Measurements from ENCODE around the gene TEX13D. TPM values are rescaled to one million over a fixed set of nuclear protein-coding genes. Genes with fewer than 3 reads are reported as not detected.

TEX13D gene
- total RNA-seq, 2 donors from 2014 or later = not detected

DNA sequence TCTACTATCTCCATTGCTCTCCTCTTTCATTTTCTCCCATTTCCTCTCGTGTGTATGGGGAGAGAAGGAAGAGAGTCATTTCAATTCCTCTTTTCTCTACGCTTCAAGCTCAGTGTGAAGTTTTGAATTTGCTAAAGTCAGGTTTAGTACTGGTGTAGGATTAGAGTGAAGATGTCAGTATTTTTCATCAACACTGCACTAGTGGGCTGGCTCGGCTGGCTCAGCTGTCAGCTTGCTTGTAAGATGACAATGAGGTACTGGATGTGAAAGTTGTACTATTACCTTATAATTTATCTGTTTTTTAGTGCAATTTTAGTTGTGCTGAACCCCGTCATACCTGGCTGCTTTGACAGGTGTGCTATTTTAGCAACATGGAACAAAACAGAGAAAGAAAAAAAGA lies 11.8 kb downstream of the TEX13D start:
- no peaks in the 10 kb centered on the region for H3K27me3 ChIP-seq (replicated peaks; ENCODE audit: insufficient read depth)
- H3K9me3 ChIP-seq = no peaks in the 10 kb centered on the region
- no peak for ATAC-seq (ENCODE audit: insufficient number of reproducible peaks, low FRiP score, low read depth)
- H3K4me3 ChIP-seq = no peak overlapping the region
- no peak overlapping the region for H3K27ac ChIP-seq
- TF ChIP-seq, protein P1, sequence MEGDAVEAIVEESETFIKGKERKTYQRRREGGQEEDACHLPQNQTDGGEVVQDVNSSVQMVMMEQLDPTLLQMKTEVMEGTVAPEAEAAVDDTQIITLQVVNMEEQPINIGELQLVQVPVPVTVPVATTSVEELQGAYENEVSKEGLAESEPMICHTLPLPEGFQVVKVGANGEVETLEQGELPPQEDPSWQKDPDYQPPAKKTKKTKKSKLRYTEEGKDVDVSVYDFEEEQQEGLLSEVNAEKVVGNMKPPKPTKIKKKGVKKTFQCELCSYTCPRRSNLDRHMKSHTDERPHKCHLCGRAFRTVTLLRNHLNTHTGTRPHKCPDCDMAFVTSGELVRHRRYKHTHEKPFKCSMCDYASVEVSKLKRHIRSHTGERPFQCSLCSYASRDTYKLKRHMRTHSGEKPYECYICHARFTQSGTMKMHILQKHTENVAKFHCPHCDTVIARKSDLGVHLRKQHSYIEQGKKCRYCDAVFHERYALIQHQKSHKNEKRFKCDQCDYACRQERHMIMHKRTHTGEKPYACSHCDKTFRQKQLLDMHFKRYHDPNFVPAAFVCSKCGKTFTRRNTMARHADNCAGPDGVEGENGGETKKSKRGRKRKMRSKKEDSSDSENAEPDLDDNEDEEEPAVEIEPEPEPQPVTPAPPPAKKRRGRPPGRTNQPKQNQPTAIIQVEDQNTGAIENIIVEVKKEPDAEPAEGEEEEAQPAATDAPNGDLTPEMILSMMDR (IDR thresholded peaks at IDR 0.05) = no peak
- H3K4me1 ChIP-seq (ENCODE audit: control insufficient read depth in 1 of 2, low read depth in 2 of 2) = no peaks in the 10 kb centered on the region
- no peak for DNase-seq (ENCODE audit: low spot score)
- no peaks in the 10 kb centered on the region for H3K36me3 ChIP-seq

DNA sequence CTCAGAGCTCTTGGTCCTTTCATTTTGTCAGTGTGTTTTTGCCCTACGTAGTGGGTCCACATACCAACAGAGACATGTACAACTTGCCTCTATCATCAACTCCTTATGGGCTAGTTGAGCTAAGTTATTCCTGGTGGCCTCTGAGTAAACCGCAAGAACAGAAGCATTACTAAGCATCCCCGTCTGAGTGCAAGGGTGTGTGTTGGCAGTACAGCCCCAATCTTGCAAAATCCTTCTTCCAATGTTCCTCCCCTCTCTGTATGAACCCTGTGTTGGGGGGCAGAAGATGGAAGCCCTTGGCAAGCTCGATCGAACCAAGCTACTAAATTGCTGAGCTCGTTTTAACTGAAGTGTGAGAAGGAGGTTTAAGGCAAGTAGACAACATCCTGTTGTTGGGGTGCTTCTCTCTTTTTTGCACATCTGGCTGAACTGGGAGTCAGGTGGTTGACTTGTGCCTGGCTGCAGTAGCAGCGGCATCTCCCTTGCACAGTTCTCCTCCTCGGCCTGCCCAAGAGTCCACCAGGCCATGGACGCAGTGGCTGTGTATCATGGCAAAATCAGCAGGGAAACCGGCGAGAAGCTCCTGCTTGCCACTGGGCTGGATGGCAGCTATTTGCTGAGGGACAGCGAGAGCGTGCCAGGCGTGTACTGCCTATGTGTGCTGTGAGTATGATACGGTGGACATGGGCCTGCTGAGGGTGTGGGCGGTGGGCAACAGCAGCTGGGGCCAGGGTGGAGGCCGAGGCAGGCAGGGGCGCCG lies 13.8 kb downstream of the TEX13D start, which contains the start of gene SH2D1A:
Gene SH2D1A, plus strand, starts transcription at position 447 of the 760 bp plus-strand sequence. Its CDS starts 80 bp downstream, at position 527.
- Histone ChIP-seq H3K4me1 (ENCODE audit: control insufficient read depth in 1 of 2, low read depth in 2 of 2) (no peaks in the 10 kb centered on the region), H3K4me3 (no peak within 1 kb of the TSS), H3K27me3 (replicated peaks; ENCODE audit: insufficient read depth) (no peaks in the 10 kb centered on the region), H3K27ac (no peak within 1 kb of the TSS), H3K9me3 (no peaks in the 10 kb centered on the region), H3K36me3 (no peaks in the 10 kb centered on the region)
- TF ChIP-seq, protein P1 (IDR thresholded peaks at IDR 0.05) = no peak
- no peak for DNase-seq (ENCODE audit: low spot score)
- ATAC-seq (ENCODE audit: insufficient number of reproducible peaks, low FRiP score, low read depth) = no peak

DNA sequence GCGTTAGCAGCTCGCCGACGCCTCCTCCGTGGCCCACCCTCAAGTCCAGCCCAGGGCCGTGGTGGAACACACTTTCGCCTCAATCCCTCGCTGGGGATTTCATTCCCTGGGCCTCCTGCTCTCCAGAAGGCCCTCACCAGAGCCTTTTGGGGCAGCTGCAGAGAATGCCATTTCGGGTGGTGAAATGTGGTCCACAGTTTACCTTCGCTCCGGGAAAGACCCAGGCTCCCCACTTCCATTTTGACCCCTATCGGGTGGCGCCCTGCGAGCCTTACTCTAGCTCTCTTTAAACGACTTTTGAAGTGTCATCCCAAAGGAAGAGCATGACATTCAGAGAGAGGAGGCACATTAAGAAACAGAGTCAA lies 14.4 kb downstream of the TEX13D start:
- ATAC-seq (ENCODE audit: insufficient number of reproducible peaks, low FRiP score, low read depth) = no peak
- DNase-seq (ENCODE audit: low spot score) = no peak
- H3K36me3 ChIP-seq = no peaks in the 10 kb centered on the region
- no peaks in the 10 kb centered on the region for H3K4me1 ChIP-seq (ENCODE audit: control insufficient read depth in 1 of 2, low read depth in 2 of 2)
- H3K4me3 ChIP-seq = no peak overlapping the region
- TF ChIP-seq, protein P1 (IDR thresholded peaks at IDR 0.05) = no peak
- H3K27ac ChIP-seq = no peak overlapping the region
- H3K27me3 ChIP-seq (replicated peaks; ENCODE audit: insufficient read depth) = no peaks in the 10 kb centered on the region
- no peaks in the 10 kb centered on the region for H3K9me3 ChIP-seq

DNA sequence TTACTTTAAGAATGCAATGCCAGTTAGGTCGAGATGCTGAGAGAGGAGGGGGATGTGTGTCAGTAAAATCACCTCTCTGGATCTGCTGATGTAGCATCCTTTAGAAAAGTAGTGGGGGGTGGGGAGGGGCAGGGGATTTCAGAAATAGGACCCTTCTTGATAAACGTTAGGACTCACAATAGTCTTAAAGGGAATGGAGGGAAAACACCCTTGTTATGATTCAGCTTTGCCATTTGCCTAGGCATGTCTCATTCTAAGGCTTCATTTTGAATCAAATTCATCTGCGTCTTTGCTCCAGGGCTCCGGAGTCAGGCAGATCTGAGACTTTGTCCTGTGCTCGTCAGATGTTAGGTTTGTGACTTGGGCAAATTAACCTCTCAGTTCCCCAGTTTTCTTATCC lies 14.8 kb downstream of the TEX13D start:
- H3K4me1 ChIP-seq (ENCODE audit: control insufficient read depth in 1 of 2, low read depth in 2 of 2) = no peaks in the 10 kb centered on the region
- H3K27ac ChIP-seq = no peak overlapping the region
- DNase-seq (ENCODE audit: low spot score) (no peak), ATAC-seq (ENCODE audit: insufficient number of reproducible peaks, low FRiP score, low read depth) (no peak)
- H3K27me3 ChIP-seq (replicated peaks; ENCODE audit: insufficient read depth) = no peaks in the 10 kb centered on the region
- TF ChIP-seq, protein P1 (IDR thresholded peaks at IDR 0.05) = no peak
- no peaks in the 10 kb centered on the region for H3K9me3 ChIP-seq
- H3K4me3 ChIP-seq = no peak overlapping the region
- no peaks in the 10 kb centered on the region for H3K36me3 ChIP-seq

DNA sequence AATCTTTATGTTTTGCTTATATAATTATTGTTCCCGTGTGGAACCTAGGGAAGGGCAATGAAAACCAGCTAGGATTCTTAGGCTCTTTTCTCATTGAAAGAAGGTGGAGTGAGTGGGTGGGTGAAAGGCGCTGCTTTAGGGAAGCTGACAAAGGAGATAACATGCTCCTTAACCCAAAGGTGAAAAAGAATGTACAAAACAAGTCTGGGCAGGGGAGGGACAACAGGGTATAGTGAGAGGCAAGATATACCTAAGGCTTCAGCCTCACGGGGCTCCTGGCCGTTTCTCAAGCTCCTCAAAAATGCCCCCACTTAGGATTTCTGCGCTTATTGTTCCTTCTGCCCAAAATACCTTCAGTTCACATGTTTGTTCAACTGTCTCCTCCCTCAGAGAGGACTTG lies 15.7 kb downstream of the TEX13D start:
- ATAC-seq (ENCODE audit: insufficient number of reproducible peaks, low FRiP score, low read depth) (no peak), DNase-seq (ENCODE audit: low spot score) (no peak)
- Histone ChIP-seq H3K27ac (no peak overlapping the region), H3K36me3 (no peaks in the 10 kb centered on the region), H3K4me1 (ENCODE audit: control insufficient read depth in 1 of 2, low read depth in 2 of 2) (no peaks in the 10 kb centered on the region), H3K9me3 (no peaks in the 10 kb centered on the region), H3K27me3 (replicated peaks; ENCODE audit: insufficient read depth) (no peaks in the 10 kb centered on the region), H3K4me3 (no peak overlapping the region)
- TF ChIP-seq, protein P1 (IDR thresholded peaks at IDR 0.05) = no peak

Measured in thoracic aorta (tissue), 2 donors.